ENCODE data around the gene MGRN1.
A peak's percentile ranks its signal among the peaks of the same experiment; 100 is the strongest.

The MGRN1 gene

GRCh38 chr16:4604401-4604800 is 20.2 kb upstream of the MGRN1 start:
- peaks cover 10 to 49% of the 10 kb centered on the region in 2 experiments for H3K27me3 ChIP-seq (ENCODE audit: control insufficient read depth in 1 of 2, insufficient read depth in 1 of 2, low read length in 2 of 2)
- H3K4me2 ChIP-seq (ENCODE audit: low read length, poor library complexity, severe bottlenecking) = no peak overlapping the region
- H2BK12ac ChIP-seq (ENCODE audit: low read length in 2 of 2) = no peak overlapping the region
- no peak overlapping the region for H3K14ac ChIP-seq (ENCODE audit: low read length in 2 of 2)
- H4K91ac ChIP-seq (ENCODE audit: low read length) = peak overlapping the region; percentile 40
- no peak overlapping the region for H2BK5ac ChIP-seq (ENCODE audit: low read depth, low read length, poor library complexity, severe bottlenecking)
- no peak overlapping the region for H3K18ac ChIP-seq (ENCODE audit: low read depth in 1 of 2, low read length in 2 of 2)
- no peak overlapping the region for H3K27ac ChIP-seq (ENCODE audit: low read length, poor library complexity, severe bottlenecking)
- no peak overlapping the region for H3K4ac ChIP-seq (ENCODE audit: low read depth in 1 of 2, low read length in 2 of 2)
- H3K9ac ChIP-seq (ENCODE audit: low read length) = no peak overlapping the region
- peaks cover 19 to 37% of the 10 kb centered on the region in 2 experiments for H3K36me3 ChIP-seq (ENCODE audit: control insufficient read depth in 1 of 2, insufficient read depth in 2 of 2, low read depth in 1 of 2, low read length in 2 of 2)
- no peak overlapping the region for H4K8ac ChIP-seq (ENCODE audit: low read length)
- H3K79me1 ChIP-seq (replicated peaks; ENCODE audit: low read length, poor library complexity, severe bottlenecking) = peaks cover 23% of the 10 kb centered on the region
- no peak overlapping the region for H3K4me3 ChIP-seq (ENCODE audit: insufficient read depth in 1 of 2, low read depth in 1 of 2, low read length in 2 of 2)
- H2BK15ac ChIP-seq (ENCODE audit: low read depth, poor library complexity, severe bottlenecking) = no peak overlapping the region
- no peaks in the 10 kb centered on the region for H3K9me3 ChIP-seq (ENCODE audit: control insufficient read depth, low read length)
- no peak overlapping the region for H3K23ac ChIP-seq (ENCODE audit: low read length in 2 of 2)
- no peak overlapping the region for H2BK120ac ChIP-seq (ENCODE audit: low read depth, low read length)
- DNase-seq = no peak
- H2AFZ ChIP-seq (ENCODE audit: low read depth, low read length) = no peak overlapping the region
- H2AK5ac ChIP-seq (ENCODE audit: low read length, severe bottlenecking) = no peak overlapping the region
- WGBS = 86% methylated on average over 15 of the region's 15 CpGs
- H3K4me1 ChIP-seq (ENCODE audit: control insufficient read depth, insufficient read depth, low read depth, low read length) = peaks cover 31% of the 10 kb centered on the region

- H3K4me2 ChIP-seq (ENCODE audit: low read length, poor library complexity, severe bottlenecking) = no peak overlapping the region
Measured at GRCh38 chr16:4606354-4606753, 18.3 kb upstream of the MGRN1 start.

GRCh38 chr16:4607841-4608703 is 16.6 kb upstream of the MGRN1 start:
- no peak overlapping the region for H2BK12ac ChIP-seq (ENCODE audit: low read length in 2 of 2)
- no peak overlapping the region for H2AFZ ChIP-seq (ENCODE audit: low read depth, low read length)
- no peak overlapping the region for H3K4me2 ChIP-seq (ENCODE audit: low read length, poor library complexity, severe bottlenecking)
- no peak overlapping the region for H2AK5ac ChIP-seq (ENCODE audit: low read length, severe bottlenecking)
- no peaks in the 10 kb centered on the region for H3K9me3 ChIP-seq (ENCODE audit: control insufficient read depth, low read length)
- H3K18ac ChIP-seq (ENCODE audit: low read depth in 1 of 2, low read length in 2 of 2) = no peak overlapping the region
- H4K91ac ChIP-seq (ENCODE audit: low read length) = no peak overlapping the region
- H3K4me3 ChIP-seq (ENCODE audit: insufficient read depth in 1 of 2, low read depth in 1 of 2, low read length in 2 of 2) = no peak overlapping the region
- H2BK120ac ChIP-seq (ENCODE audit: low read depth, low read length) = no peak overlapping the region
- WGBS = 95% methylated on average over 22 of the region's 22 CpGs
- H4K8ac ChIP-seq (ENCODE audit: low read length) = no peak overlapping the region
- no peak overlapping the region for H2BK5ac ChIP-seq (ENCODE audit: low read depth, low read length, poor library complexity, severe bottlenecking)
- no peak overlapping the region for H3K27ac ChIP-seq (ENCODE audit: low read length, poor library complexity, severe bottlenecking)
- peaks cover 19 to 61% of the 10 kb centered on the region in 2 experiments for H3K36me3 ChIP-seq (ENCODE audit: control insufficient read depth in 1 of 2, insufficient read depth in 2 of 2, low read depth in 1 of 2, low read length in 2 of 2)
- no peak overlapping the region for H2BK15ac ChIP-seq (ENCODE audit: low read depth, poor library complexity, severe bottlenecking)
- H3K9ac ChIP-seq (ENCODE audit: low read length) = no peak overlapping the region
- H3K4me1 ChIP-seq (ENCODE audit: control insufficient read depth, insufficient read depth, low read depth, low read length) = peaks cover 49% of the 10 kb centered on the region
- DNase-seq = no peak
- H3K79me1 ChIP-seq (replicated peaks; ENCODE audit: low read length, poor library complexity, severe bottlenecking) = peaks cover 41% of the 10 kb centered on the region
- peaks cover 0 to 22% of the 10 kb centered on the region in 2 experiments for H3K27me3 ChIP-seq (ENCODE audit: control insufficient read depth in 1 of 2, insufficient read depth in 1 of 2, low read length in 2 of 2)
- no peak overlapping the region for H3K4ac ChIP-seq (ENCODE audit: low read depth in 1 of 2, low read length in 2 of 2)
- H3K23ac ChIP-seq (ENCODE audit: low read length in 2 of 2) = no peak overlapping the region
- H3K14ac ChIP-seq (ENCODE audit: low read length in 2 of 2) = no peak overlapping the region

More at GRCh38 chr16:4606354-4606753, 18.3 kb upstream of the MGRN1 start:
- H2BK5ac ChIP-seq (ENCODE audit: low read depth, low read length, poor library complexity, severe bottlenecking) = no peak overlapping the region
- H3K18ac ChIP-seq (ENCODE audit: low read depth in 1 of 2, low read length in 2 of 2) = no peak overlapping the region
- H3K4ac ChIP-seq (ENCODE audit: low read depth in 1 of 2, low read length in 2 of 2) = no peak overlapping the region
- H2BK15ac ChIP-seq (ENCODE audit: low read depth, poor library complexity, severe bottlenecking) = no peak overlapping the region
- peaks cover 8 to 39% of the 10 kb centered on the region in 2 experiments for H3K27me3 ChIP-seq (ENCODE audit: control insufficient read depth in 1 of 2, insufficient read depth in 1 of 2, low read length in 2 of 2)
- peaks cover 47% of the 10 kb centered on the region for H3K4me1 ChIP-seq (ENCODE audit: control insufficient read depth, insufficient read depth, low read depth, low read length)
- H2AK5ac ChIP-seq (ENCODE audit: low read length, severe bottlenecking) = no peak overlapping the region
- H3K9ac ChIP-seq (ENCODE audit: low read length) = no peak overlapping the region
- no peak for DNase-seq
- H3K79me1 ChIP-seq (replicated peaks; ENCODE audit: low read length, poor library complexity, severe bottlenecking) = peaks cover 40% of the 10 kb centered on the region
- WGBS = 95% methylated on average over 9 of the region's 9 CpGs
- no peak overlapping the region for H3K14ac ChIP-seq (ENCODE audit: low read length in 2 of 2)
- peaks cover 19 to 56% of the 10 kb centered on the region in 2 experiments for H3K36me3 ChIP-seq (ENCODE audit: control insufficient read depth in 1 of 2, insufficient read depth in 2 of 2, low read depth in 1 of 2, low read length in 2 of 2)
- no peak overlapping the region for H3K4me3 ChIP-seq (ENCODE audit: insufficient read depth in 1 of 2, low read depth in 1 of 2, low read length in 2 of 2)
- H3K9me3 ChIP-seq (ENCODE audit: control insufficient read depth, low read length) = no peaks in the 10 kb centered on the region
- no peak overlapping the region for H4K91ac ChIP-seq (ENCODE audit: low read length)
- H3K27ac ChIP-seq (ENCODE audit: low read length, poor library complexity, severe bottlenecking) = no peak overlapping the region
- no peak overlapping the region for H2AFZ ChIP-seq (ENCODE audit: low read depth, low read length)
- H2BK120ac ChIP-seq (ENCODE audit: low read depth, low read length) = no peak overlapping the region
- no peak overlapping the region for H4K8ac ChIP-seq (ENCODE audit: low read length)
- H3K23ac ChIP-seq (ENCODE audit: low read length in 2 of 2) = no peak overlapping the region
- H2BK12ac ChIP-seq (ENCODE audit: low read length in 2 of 2) = no peak overlapping the region

- Histone ChIP-seq H2AK5ac (ENCODE audit: low read length, severe bottlenecking) (no peak overlapping the region), H2BK5ac (ENCODE audit: low read depth, low read length, poor library complexity, severe bottlenecking) (no peak overlapping the region), H3K27me3 (ENCODE audit: control insufficient read depth in 1 of 2, insufficient read depth in 1 of 2, low read length in 2 of 2) (peaks cover 0 to 18% of the 10 kb centered on the region in 2 experiments), H2BK15ac (ENCODE audit: low read depth, poor library complexity, severe bottlenecking) (no peak overlapping the region), H3K9ac (ENCODE audit: low read length) (no peak overlapping the region), H4K8ac (ENCODE audit: low read length) (no peak overlapping the region), H3K9me3 (ENCODE audit: control insufficient read depth, low read length) (no peaks in the 10 kb centered on the region), H2BK12ac (ENCODE audit: low read length in 2 of 2) (no peak overlapping the region), H3K4me1 (ENCODE audit: control insufficient read depth, insufficient read depth, low read depth, low read length) (peaks cover 54% of the 10 kb centered on the region), H3K79me1 (replicated peaks; ENCODE audit: low read length, poor library complexity, severe bottlenecking) (peaks cover 41% of the 10 kb centered on the region), H3K23ac (ENCODE audit: low read length in 2 of 2) (no peak overlapping the region), H3K4me3 (ENCODE audit: insufficient read depth in 1 of 2, low read depth in 1 of 2, low read length in 2 of 2) (no peak overlapping the region), H3K27ac (ENCODE audit: low read length, poor library complexity, severe bottlenecking) (no peak overlapping the region), H3K4me2 (ENCODE audit: low read length, poor library complexity, severe bottlenecking) (no peak overlapping the region), H2BK120ac (ENCODE audit: low read depth, low read length) (no peak overlapping the region), H4K91ac (ENCODE audit: low read length) (no peak overlapping the region), H3K18ac (ENCODE audit: low read depth in 1 of 2, low read length in 2 of 2) (no peak overlapping the region), H3K14ac (ENCODE audit: low read length in 2 of 2) (no peak overlapping the region), H2AFZ (ENCODE audit: low read depth, low read length) (no peak overlapping the region), H3K4ac (ENCODE audit: low read depth in 1 of 2, low read length in 2 of 2) (no peak overlapping the region), H3K36me3 (ENCODE audit: control insufficient read depth in 1 of 2, insufficient read depth in 2 of 2, low read depth in 1 of 2, low read length in 2 of 2) (peaks cover 19 to 60% of the 10 kb centered on the region in 2 experiments)
- no peak for DNase-seq
- WGBS = 94% methylated on average over 8 of the region's 8 CpGs
Measured at GRCh38 chr16:4608704-4608980, 16.0 kb upstream of the MGRN1 start.

All from mesenchymal stem cell (in vitro differentiated cells and primary cell).